Measurements from ENCODE around the gene BACH2.

DNA sequence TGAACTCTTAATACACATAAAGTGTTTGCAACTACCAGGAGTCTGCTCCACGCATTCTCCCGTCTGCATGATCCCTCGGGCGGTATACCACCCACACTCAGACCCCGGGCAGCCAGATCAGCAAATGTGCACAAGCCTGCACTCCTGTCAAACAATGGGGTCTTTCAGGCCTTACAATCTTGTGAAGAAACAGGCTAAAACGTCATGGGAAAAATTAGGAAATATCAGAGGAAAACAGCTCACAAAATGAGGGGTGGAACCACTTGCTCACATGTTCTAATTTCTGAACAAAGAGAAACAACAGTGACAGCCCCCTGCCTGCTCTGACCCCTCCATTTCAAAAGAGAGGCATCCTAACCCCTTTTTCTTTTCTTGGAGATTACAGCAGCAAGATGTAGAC, 69.4 kb downstream of the BACH2 start:
- no peak for TF ChIP-seq CTCF (optimal IDR thresholded peaks at IDR 0.05 in 1 of 3, IDR thresholded peaks at IDR 0.05 in 1 of 3, conservative IDR thresholded peaks at IDR 0.05 in 1 of 3; ENCODE audit: extremely low read depth in 1 of 3, insufficient read depth in 2 of 3, low read length in 3 of 3)
- TF ChIP-seq EZH2 (IDR thresholded peaks at IDR 0.05; ENCODE audit: low read length): no peak

Data from keratinocyte (primary cell).